Upper lobe of left lung (tissue), 4 donors: ENCODE measurements around the gene NOTCH4.

ENCODE experiments used
- CTCF ChIP-seq, 6 experiments: fragments of 450-650 bp in 4 of 6; fragments of 200-600 bp in 2 of 6; sonication (generic) in 2 of 6; IDR thresholded peaks; one replicate each; pipeline ENCODE4 v1.5.1; 2016 to 2019; ENCODE audit warnings: antibody characterized with exemption in 6 of 6
- EP300 ChIP-seq, 4 donors: sonication (generic); formaldehyde crosslinking; IDR thresholded peaks; one replicate each; pipeline ENCODE4 v1.5.1; 2017; ENCODE audit warnings: antibody characterized with exemption in 4 of 4, control low read depth in 2 of 4

DNA sequence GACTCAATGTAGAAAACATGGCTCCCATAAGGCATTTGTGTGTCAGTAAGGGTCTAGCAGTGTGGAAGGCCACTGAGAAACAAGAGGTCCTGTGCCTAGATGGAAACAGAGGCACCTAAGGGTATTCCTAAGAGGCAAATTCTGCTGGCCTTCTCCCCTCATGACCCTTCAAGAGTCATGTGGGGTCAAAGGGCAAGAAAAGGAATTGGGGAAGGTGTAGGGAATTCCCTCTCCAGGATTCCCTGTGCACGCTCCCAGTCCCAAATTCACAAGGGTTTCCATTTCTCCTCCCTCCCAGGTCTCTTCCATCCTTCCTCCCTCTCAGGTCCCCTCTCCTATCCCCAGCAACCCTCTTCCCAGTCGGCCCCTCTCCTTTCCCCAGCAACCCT lies 48.6 kb downstream of the NOTCH4 start:
- TF ChIP-seq CTCF (IDR thresholded peaks at IDR 0.05) (no peak), EP300 (IDR thresholded peaks at IDR 0.05) (no peak)
